GM04503 (cell line): ENCODE measurements around the gene VCAN.

ENCODE experiments used
- DNase-seq: peaks from one replicate; pipeline ENCODE4 v3.0.0-alpha.2; 2012; ENCODE audit warnings: low read depth

Gene VCAN

GRCh38 chr5:83498585-83498984 lies 27.0 kb downstream of the VCAN start:
- no peak for DNase-seq

GRCh38 chr5:83503662-83504061 lies 32.1 kb downstream of the VCAN start:
- DNase-seq: no peak

GRCh38 chr5:83507431-83507830 lies 35.9 kb downstream of the VCAN start:
- DNase-seq: no peak

- no peak for DNase-seq
These were observed 38.0 kb downstream of the VCAN start for GRCh38 chr5:83509540-83509939.

- no peak for DNase-seq
These were observed 38.7 kb downstream of the VCAN start for GRCh38 chr5:83510260-83510659.

- no peak for DNase-seq
These were observed 40.7 kb downstream of the VCAN start for GRCh38 chr5:83512061-83512745.

GRCh38 chr5:83513081-83513480 lies 41.5 kb downstream of the VCAN start:
- no peak for DNase-seq

GRCh38 chr5:83513491-83513890 lies 41.9 kb downstream of the VCAN start:
- no peak for DNase-seq

GRCh38 chr5:83516377-83516776 lies 44.8 kb downstream of the VCAN start:
- DNase-seq: no peak

- DNase-seq: no peak
These were observed 45.6 kb downstream of the VCAN start for GRCh38 chr5:83517072-83517687.

- DNase-seq: no peak
These were observed 46.1 kb downstream of the VCAN start for GRCh38 chr5:83517688-83518085.

GRCh38 chr5:83518319-83519061 lies 46.9 kb downstream of the VCAN start:
- no peak for DNase-seq

- no peak for DNase-seq
These were observed 50.9 kb downstream of the VCAN start for GRCh38 chr5:83522446-83522845.

GRCh38 chr5:83523929-83524328 lies 52.4 kb downstream of the VCAN start:
- no peak for DNase-seq

- DNase-seq: no peak
These were observed 52.8 kb downstream of the VCAN start for GRCh38 chr5:83524345-83524744.

- DNase-seq: no peak
These were observed 53.4 kb downstream of the VCAN start for GRCh38 chr5:83524991-83525390.

- DNase-seq: no peak
These were observed 54.7 kb downstream of the VCAN start for GRCh38 chr5:83526289-83526688.

- DNase-seq: no peak
These were observed 55.7 kb downstream of the VCAN start for GRCh38 chr5:83527221-83527620.

GRCh38 chr5:83527722-83528438 lies 56.3 kb downstream of the VCAN start:
- DNase-seq: no peak

- no peak for DNase-seq
These were observed 56.9 kb downstream of the VCAN start for GRCh38 chr5:83528439-83528769.

- DNase-seq: no peak
These were observed 58.6 kb downstream of the VCAN start for GRCh38 chr5:83530193-83530592.

GRCh38 chr5:83531661-83532060 lies 60.1 kb downstream of the VCAN start:
- no peak for DNase-seq
